ENCODE data around the gene TEN1.

TEN1 gene

GRCh38 chr17:75980188-75981018, 1.4 kb downstream of the TEN1 start:
- H3K27me3 ChIP-seq (ENCODE audit: control insufficient read depth in 1 of 2, insufficient read depth in 2 of 2, low read length in 2 of 2) = no peaks in the 10 kb centered on the region
- H3K36me3 ChIP-seq (ENCODE audit: insufficient read depth, low read length) = no peaks in the 10 kb centered on the region
- peaks cover 17% of the 10 kb centered on the region for H3K4me1 ChIP-seq (ENCODE audit: insufficient read depth, low read length)
- H3K9ac ChIP-seq (ENCODE audit: low read length) = peak overlapping the region; percentile 97
- H3K9me3 ChIP-seq (ENCODE audit: low read length) = no peaks in the 10 kb centered on the region
- peak overlapping the region; percentile 66 to 75 for H3K4me3 ChIP-seq (ENCODE audit: low read depth in 1 of 2, low read length in 2 of 2)
- H3K27ac ChIP-seq (ENCODE audit: low read depth, low read length) = peak overlapping the region; percentile 99

GRCh38 chr17:75981019-75981615, 2.1 kb downstream of the TEN1 start:
- H3K4me1 ChIP-seq (ENCODE audit: insufficient read depth, low read length) = peaks cover 14% of the 10 kb centered on the region
- H3K36me3 ChIP-seq (ENCODE audit: insufficient read depth, low read length) = no peaks in the 10 kb centered on the region
- H3K9ac ChIP-seq (ENCODE audit: low read length) = no peak overlapping the region
- no peaks in the 10 kb centered on the region for H3K9me3 ChIP-seq (ENCODE audit: low read length)
- H3K27ac ChIP-seq (ENCODE audit: low read depth, low read length) = no peak overlapping the region
- H3K4me3 ChIP-seq (ENCODE audit: low read depth in 1 of 2, low read length in 2 of 2) = no peak overlapping the region
- H3K27me3 ChIP-seq (ENCODE audit: control insufficient read depth in 1 of 2, insufficient read depth in 2 of 2, low read length in 2 of 2) = no peaks in the 10 kb centered on the region

GRCh38 chr17:75983501-75984181, 4.6 kb downstream of the TEN1 start:
- Histone ChIP-seq H3K4me3 (ENCODE audit: low read depth in 1 of 2, low read length in 2 of 2) (no peak overlapping the region), H3K9ac (ENCODE audit: low read length) (no peak overlapping the region), H3K27ac (ENCODE audit: low read depth, low read length) (no peak overlapping the region), H3K4me1 (ENCODE audit: insufficient read depth, low read length) (peaks cover 7% of the 10 kb centered on the region), H3K9me3 (ENCODE audit: low read length) (no peaks in the 10 kb centered on the region), H3K36me3 (ENCODE audit: insufficient read depth, low read length) (no peaks in the 10 kb centered on the region), H3K27me3 (ENCODE audit: control insufficient read depth in 1 of 2, insufficient read depth in 2 of 2, low read length in 2 of 2) (no peaks in the 10 kb centered on the region)

GRCh38 chr17:75985986-75986385, 6.9 kb downstream of the TEN1 start:
- H3K27ac ChIP-seq (ENCODE audit: low read depth, low read length) = no peak overlapping the region
- no peaks in the 10 kb centered on the region for H3K9me3 ChIP-seq (ENCODE audit: low read length)
- H3K9ac ChIP-seq (ENCODE audit: low read length) = no peak overlapping the region
- H3K4me3 ChIP-seq (ENCODE audit: low read depth in 1 of 2, low read length in 2 of 2) = no peak overlapping the region
- no peaks in the 10 kb centered on the region for H3K27me3 ChIP-seq (ENCODE audit: control insufficient read depth in 1 of 2, insufficient read depth in 2 of 2, low read length in 2 of 2)
- H3K36me3 ChIP-seq (ENCODE audit: insufficient read depth, low read length) = no peaks in the 10 kb centered on the region
- no peaks in the 10 kb centered on the region for H3K4me1 ChIP-seq (ENCODE audit: insufficient read depth, low read length)

GRCh38 chr17:75987041-75987440, 8.0 kb downstream of the TEN1 start:
- Histone ChIP-seq H3K9ac (ENCODE audit: low read length) (no peak overlapping the region), H3K36me3 (ENCODE audit: insufficient read depth, low read length) (no peaks in the 10 kb centered on the region), H3K4me1 (ENCODE audit: insufficient read depth, low read length) (no peaks in the 10 kb centered on the region), H3K27ac (ENCODE audit: low read depth, low read length) (no peak overlapping the region), H3K27me3 (ENCODE audit: control insufficient read depth in 1 of 2, insufficient read depth in 2 of 2, low read length in 2 of 2) (no peaks in the 10 kb centered on the region), H3K9me3 (ENCODE audit: low read length) (no peaks in the 10 kb centered on the region), H3K4me3 (ENCODE audit: low read depth in 1 of 2, low read length in 2 of 2) (no peak overlapping the region)

GRCh38 chr17:75991396-75991795, 12.4 kb downstream of the TEN1 start:
- no peaks in the 10 kb centered on the region for H3K9me3 ChIP-seq (ENCODE audit: low read length)
- H3K4me3 ChIP-seq (ENCODE audit: low read depth in 1 of 2, low read length in 2 of 2) = no peak overlapping the region
- no peak overlapping the region for H3K9ac ChIP-seq (ENCODE audit: low read length)
- H3K4me1 ChIP-seq (ENCODE audit: insufficient read depth, low read length) = no peaks in the 10 kb centered on the region
- H3K27ac ChIP-seq (ENCODE audit: low read depth, low read length) = no peak overlapping the region
- H3K36me3 ChIP-seq (ENCODE audit: insufficient read depth, low read length) = no peaks in the 10 kb centered on the region
- H3K27me3 ChIP-seq (ENCODE audit: control insufficient read depth in 1 of 2, insufficient read depth in 2 of 2, low read length in 2 of 2) = no peaks in the 10 kb centered on the region

GRCh38 chr17:75994802-75995370, 15.8 kb downstream of the TEN1 start:
- Histone ChIP-seq H3K36me3 (ENCODE audit: insufficient read depth, low read length) (no peaks in the 10 kb centered on the region), H3K27ac (ENCODE audit: low read depth, low read length) (no peak overlapping the region), H3K9ac (ENCODE audit: low read length) (no peak overlapping the region)

GRCh38 chr17:75995385-75995925, 16.4 kb downstream of the TEN1 start:
- Histone ChIP-seq H3K9me3 (ENCODE audit: low read length) (no peaks in the 10 kb centered on the region), H3K27me3 (ENCODE audit: control insufficient read depth in 1 of 2, insufficient read depth in 2 of 2, low read length in 2 of 2) (no peaks in the 10 kb centered on the region), H3K27ac (ENCODE audit: low read depth, low read length) (no peak overlapping the region), H3K4me1 (ENCODE audit: insufficient read depth, low read length) (peaks cover 3% of the 10 kb centered on the region), H3K9ac (ENCODE audit: low read length) (no peak overlapping the region), H3K4me3 (ENCODE audit: low read depth in 1 of 2, low read length in 2 of 2) (no peak overlapping the region), H3K36me3 (ENCODE audit: insufficient read depth, low read length) (no peaks in the 10 kb centered on the region)

More at GRCh38 chr17:75994802-75995370, 15.8 kb downstream of the TEN1 start:
- Histone ChIP-seq H3K27me3 (ENCODE audit: control insufficient read depth in 1 of 2, insufficient read depth in 2 of 2, low read length in 2 of 2) (no peaks in the 10 kb centered on the region), H3K4me3 (ENCODE audit: low read depth in 1 of 2, low read length in 2 of 2) (no peak overlapping the region), H3K9me3 (ENCODE audit: low read length) (no peaks in the 10 kb centered on the region), H3K4me1 (ENCODE audit: insufficient read depth, low read length) (peaks cover 3% of the 10 kb centered on the region)

- Histone ChIP-seq H3K27me3 (ENCODE audit: control insufficient read depth in 1 of 2, insufficient read depth in 2 of 2, low read length in 2 of 2) (no peaks in the 10 kb centered on the region), H3K9me3 (ENCODE audit: low read length) (no peaks in the 10 kb centered on the region), H3K4me1 (ENCODE audit: insufficient read depth, low read length) (peaks cover 3% of the 10 kb centered on the region), H3K9ac (ENCODE audit: low read length) (no peak overlapping the region), H3K4me3 (ENCODE audit: low read depth in 1 of 2, low read length in 2 of 2) (no peak overlapping the region), H3K36me3 (ENCODE audit: insufficient read depth, low read length) (no peaks in the 10 kb centered on the region), H3K27ac (ENCODE audit: low read depth, low read length) (no peak overlapping the region)
Measured at GRCh38 chr17:75996665-75997590, 17.9 kb downstream of the TEN1 start.

- no peak overlapping the region for H3K9ac ChIP-seq (ENCODE audit: low read length)
- no peaks in the 10 kb centered on the region for H3K27me3 ChIP-seq (ENCODE audit: control insufficient read depth in 1 of 2, insufficient read depth in 2 of 2, low read length in 2 of 2)
- H3K27ac ChIP-seq (ENCODE audit: low read depth, low read length) = no peak overlapping the region
- H3K4me1 ChIP-seq (ENCODE audit: insufficient read depth, low read length) = peaks cover 3% of the 10 kb centered on the region
- H3K36me3 ChIP-seq (ENCODE audit: insufficient read depth, low read length) = no peaks in the 10 kb centered on the region
- no peak overlapping the region for H3K4me3 ChIP-seq (ENCODE audit: low read depth in 1 of 2, low read length in 2 of 2)
- no peaks in the 10 kb centered on the region for H3K9me3 ChIP-seq (ENCODE audit: low read length)
Measured at GRCh38 chr17:75998327-75998795, 19.3 kb downstream of the TEN1 start.
